Activated B cell treated with CpG ODN at 0.5 μM for 24 hours (primary cell): ENCODE data around the gene EDA. TPM values are rescaled to one million over a fixed set of nuclear protein-coding genes. Genes with fewer than 3 reads are reported as not detected.

Experiments used
- ATAC-seq: fragments of 200-7000 bp; cut with Tn5 transposase; one replicate; pipeline ENCODE4 v1.10.0; 2021; ENCODE audit warnings: low read depth, mild to moderate bottlenecking, moderate library complexity
- CTCF ChIA-PET: fragments of 350-600 bp; sonication (Branson Sonifier 250); formaldehyde crosslinking; loops from one replicate; lab custom pipeline; 2021; ENCODE audit warnings: antibody characterized with exemption; lab: Charles Lee
- POLR2A ChIA-PET: fragments of 350-600 bp; sonication (Branson Sonifier 250); formaldehyde crosslinking; loops from one replicate; lab custom pipeline; 2021; ENCODE audit warnings: antibody characterized with exemption; lab: Charles Lee
- DNase-seq: peaks from one replicate; pipeline ENCODE4 v3.0.0; 2022
- H3K27ac Mint-ChIP-seq: one replicate; pipeline ENCODE4 v1.8.0; 2020; ENCODE audit warnings: mixed read lengths
- H3K27me3 Mint-ChIP-seq: one replicate; pipeline ENCODE4 v1.8.0; 2021; ENCODE audit warnings: mixed read lengths
- H3K36me3 Mint-ChIP-seq: one replicate; pipeline ENCODE4 v1.8.0; 2021; ENCODE audit warnings: low read depth, mixed read lengths
- H3K4me1 Mint-ChIP-seq: one replicate; pipeline ENCODE4 v1.8.0; 2021; ENCODE audit warnings: mixed read lengths
- H3K4me3 Mint-ChIP-seq: one replicate; pipeline ENCODE4 v1.8.0; 2020; ENCODE audit warnings: mild to moderate bottlenecking, mixed read lengths
- H3K9me3 Mint-ChIP-seq: one replicate; pipeline ENCODE4 v1.8.0; 2020; ENCODE audit warnings: mixed read lengths
- CTCF ChIP-seq: fragments of 200-600 bp; IDR thresholded peaks from one replicate; pipeline ENCODE4 v1.8.0; 2022; ENCODE audit warnings: antibody characterized with exemption, mild to moderate bottlenecking
- intact Hi-C: fragments of 100-400 bp; cut with micrococcal nuclease; formaldehyde crosslinking; loops from one replicate; pipeline ENCODE4 v1.15.1; 2024
- total RNA-seq: library from RNA; stranded (reverse); gene quantifications from 2 replicates; pipeline ENCODE4 v1.2.3, GENCODE V29; 2022

Gene EDA
- total RNA-seq, 1 donor from 2014 or later: not detected

DNA sequence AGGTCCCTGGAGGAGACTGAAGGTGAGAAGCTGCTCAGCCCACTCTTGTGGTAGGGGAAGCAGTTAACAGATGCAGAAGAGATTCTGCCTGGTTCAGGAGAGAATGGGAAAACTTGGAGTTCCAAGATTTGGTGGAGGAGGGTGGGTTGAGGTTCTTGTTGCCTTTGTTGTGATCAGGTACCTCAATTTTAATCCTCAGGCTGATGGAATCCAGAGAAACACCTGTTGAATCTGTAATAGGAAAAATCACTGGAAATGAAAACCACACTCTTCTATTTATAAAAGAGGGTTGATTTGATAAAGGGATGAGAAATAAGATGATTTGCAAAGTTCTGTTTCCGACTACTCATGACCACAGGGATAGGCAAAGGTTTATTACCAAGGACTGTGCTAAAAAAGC is 132.1 kb downstream of the EDA start:
- DNase-seq (no peak), ATAC-seq (no peak)
- ChIA-PET POLR2A (no interaction called here), CTCF (no interaction called here)
- Mint-ChIP-seq H3K9me3 (no peaks in the 10 kb centered on the region), H3K27me3 (no peaks in the 10 kb centered on the region), H3K27ac (no peak overlapping the region), H3K4me3 (no peak overlapping the region), H3K4me1 (no peaks in the 10 kb centered on the region), H3K36me3 (no peaks in the 10 kb centered on the region)
- TF ChIP-seq CTCF: no peak
- intact Hi-C loops: no loop called here

GRCh38 chrX:69759921-69760625 is 144.2 kb downstream of the EDA start:
- no peak for ATAC-seq
- DNase-seq: no peak
- Mint-ChIP-seq H3K9me3 (no peaks in the 10 kb centered on the region), H3K4me1 (no peaks in the 10 kb centered on the region), H3K4me3 (no peak overlapping the region), H3K36me3 (no peaks in the 10 kb centered on the region), H3K27me3 (no peaks in the 10 kb centered on the region), H3K27ac (no peak overlapping the region)
- TF ChIP-seq CTCF: no peak
- intact Hi-C loops: no loop called here
- CTCF ChIA-PET: no interaction called here
- POLR2A ChIA-PET: no interaction called here

- ChIA-PET CTCF (no interaction called here), POLR2A (no interaction called here)
- no peak for TF ChIP-seq CTCF
- Mint-ChIP-seq H3K27ac (no peak overlapping the region), H3K27me3 (no peaks in the 10 kb centered on the region), H3K4me3 (no peak overlapping the region), H3K4me1 (no peaks in the 10 kb centered on the region), H3K36me3 (no peaks in the 10 kb centered on the region), H3K9me3 (no peaks in the 10 kb centered on the region)
- intact Hi-C loops: no loop called here
- DNase-seq (no peak), ATAC-seq (no peak)
Measured at GRCh38 chrX:69761633-69762032, 145.7 kb downstream of the EDA start.

DNA sequence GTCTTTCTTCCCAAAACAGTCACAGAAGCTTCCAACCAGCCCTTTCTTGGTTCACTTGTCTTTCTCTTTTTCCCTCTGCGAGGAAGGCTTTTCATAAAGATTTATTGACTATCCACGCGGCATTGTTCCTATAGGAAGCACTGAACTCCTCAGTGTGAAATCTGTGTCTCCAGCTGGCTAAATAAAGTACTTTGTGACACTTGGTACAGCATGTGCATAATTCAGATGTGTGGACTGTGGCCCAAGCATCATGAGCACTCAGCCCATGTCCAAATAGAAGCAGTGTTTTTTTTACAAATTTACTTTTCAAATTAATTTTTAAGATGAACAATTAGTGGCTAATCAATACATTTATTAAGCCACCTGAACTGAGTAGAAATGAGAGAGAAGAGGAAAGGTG is 146.4 kb downstream of the EDA start:
- ChIA-PET CTCF (no interaction called here), POLR2A (no interaction called here)
- ATAC-seq (no peak), DNase-seq (no peak)
- Mint-ChIP-seq H3K4me1 (no peaks in the 10 kb centered on the region), H3K4me3 (no peak overlapping the region), H3K36me3 (no peaks in the 10 kb centered on the region), H3K9me3 (no peaks in the 10 kb centered on the region), H3K27ac (no peak overlapping the region), H3K27me3 (no peaks in the 10 kb centered on the region)
- TF ChIP-seq CTCF: no peak
- intact Hi-C loops: no loop called here

DNA sequence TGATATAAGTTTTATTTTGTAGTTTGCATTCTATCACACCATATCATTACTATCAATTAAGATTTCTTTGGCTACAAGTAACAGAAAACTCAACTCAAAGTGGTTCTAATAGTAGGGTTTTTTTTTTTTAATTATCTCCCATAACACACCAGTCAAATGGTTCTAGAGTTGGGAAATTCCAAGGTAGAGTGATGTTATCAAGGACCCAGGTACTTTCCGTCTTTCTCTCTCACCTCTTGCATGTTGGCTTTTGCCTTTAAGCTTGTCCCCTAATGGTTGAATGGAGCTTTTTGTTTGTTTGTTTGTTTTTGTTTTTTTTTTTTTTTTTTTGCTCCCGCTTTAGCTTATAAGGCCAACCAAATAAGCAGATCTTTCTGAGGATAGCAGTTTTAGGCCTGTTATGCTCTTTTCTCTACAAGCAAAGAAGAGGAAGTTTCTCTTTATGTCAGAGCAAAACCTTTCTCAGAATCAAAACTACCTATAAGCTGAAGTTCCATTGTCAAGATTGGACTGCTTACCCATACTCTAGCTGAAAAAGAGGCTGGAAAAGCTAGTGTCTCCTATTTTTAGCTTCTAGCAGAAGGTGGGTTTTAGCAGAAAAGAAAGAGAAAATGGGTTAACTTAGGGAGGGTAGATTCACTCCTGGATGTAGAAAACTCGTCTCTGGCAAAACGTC is 177.5 kb downstream of the EDA start:
- no peaks in the 10 kb centered on the region for H3K9me3 Mint-ChIP-seq
- H3K4me1 Mint-ChIP-seq: no peaks in the 10 kb centered on the region
- no peak for TF ChIP-seq CTCF
- intact Hi-C loops: no loop called here
- DNase-seq (no peak), ATAC-seq (no peak)
- H3K4me3 Mint-ChIP-seq: no peak overlapping the region
- H3K27ac Mint-ChIP-seq: no peak overlapping the region
- H3K27me3 Mint-ChIP-seq: no peaks in the 10 kb centered on the region
- ChIA-PET POLR2A (no interaction called here), CTCF (no interaction called here)
- H3K36me3 Mint-ChIP-seq: no peaks in the 10 kb centered on the region
